GM12872 (cell line): ENCODE data around the gene FLOT1.

Experiments
- CTCF ChIP-seq: IDR thresholded peaks from 3 replicates; pipeline ENCODE4 v1.5.1; 2011; ENCODE audit warnings: low read depth, mild to moderate bottlenecking, low read length, moderate library complexity; ENCODE audit not compliant: insufficient read depth

The FLOT1 gene

GRCh38 chr6:30705620-30706019, 36.9 kb downstream of the FLOT1 start:
- TF ChIP-seq CTCF = no peak

- TF ChIP-seq CTCF = no peak
Observed at GRCh38 chr6:30703821-30704220, 38.7 kb downstream of the FLOT1 start.

- no peak for TF ChIP-seq CTCF
Observed at GRCh38 chr6:30703011-30703410, 39.5 kb downstream of the FLOT1 start.

- TF ChIP-seq CTCF = no peak
Observed at GRCh38 chr6:30700340-30700739, 42.1 kb downstream of the FLOT1 start.

- no peak for TF ChIP-seq CTCF
Observed at GRCh38 chr6:30696432-30696831, 46.1 kb downstream of the FLOT1 start.

- no peak for TF ChIP-seq CTCF
Observed at GRCh38 chr6:30691208-30691847, 51.2 kb downstream of the FLOT1 start.

- TF ChIP-seq CTCF = no peak
Observed at GRCh38 chr6:30690403-30691207, 51.9 kb downstream of the FLOT1 start, which contains the start of gene NRM. TSS of gene NRM (minus strand) at chr6:30690984. CDS start at chr6:30690974, 10 bp downstream.
